HG03103 (cell line): ENCODE results near the gene TMEM217.
"Not testable (repeated sequence)": the region's sequence is repeated elsewhere in the genome, so short reads cannot be mapped to it uniquely, and the experiment has no call there.

Source experiments
- ATAC-seq: cut with Tn5 transposase; IDR thresholded peaks from one replicate; pipeline ENCODE4 v1.9.1; 2021; ENCODE audit warnings: low read depth; ENCODE audit not compliant: unreplicated experiment

Gene TMEM217

GRCh38 chr6:37187321-37188022 lies 70.5 kb downstream of the TMEM217 start:
- ATAC-seq: no peak

- not testable (repeated sequence) for ATAC-seq
Measured at GRCh38 chr6:37185949-37186720, 71.8 kb downstream of the TMEM217 start.

GRCh38 chr6:37182736-37183590 lies 75.0 kb downstream of the TMEM217 start:
- ATAC-seq: no peak

- ATAC-seq: not testable (repeated sequence)
Measured at GRCh38 chr6:37180610-37181009, 77.3 kb downstream of the TMEM217 start.

GRCh38 chr6:37180075-37180474 lies 77.9 kb downstream of the TMEM217 start:
- ATAC-seq: no peak

GRCh38 chr6:37177935-37178517 lies 79.9 kb downstream of the TMEM217 start:
- no peak for ATAC-seq

GRCh38 chr6:37177077-37177934 lies 80.6 kb downstream of the TMEM217 start:
- ATAC-seq: no peak

- ATAC-seq: no peak
Measured at GRCh38 chr6:37176268-37177076, 81.5 kb downstream of the TMEM217 start.

GRCh38 chr6:37175332-37176267 lies 82.3 kb downstream of the TMEM217 start:
- no peak for ATAC-seq

GRCh38 chr6:37174515-37175331 lies 83.2 kb downstream of the TMEM217 start:
- ATAC-seq: no peak

GRCh38 chr6:37174196-37174514 lies 83.8 kb downstream of the TMEM217 start:
- no peak for ATAC-seq

- no peak for ATAC-seq
Measured at GRCh38 chr6:37173493-37174195, 84.3 kb downstream of the TMEM217 start.

- no peak for ATAC-seq
Measured at GRCh38 chr6:37172912-37173492, 84.9 kb downstream of the TMEM217 start.

- ATAC-seq: no peak
Measured at GRCh38 chr6:37171970-37172812, 85.8 kb downstream of the TMEM217 start.

GRCh38 chr6:37171201-37171969 lies 86.6 kb downstream of the TMEM217 start:
- no peak for ATAC-seq
